GM21619 (cell line): ENCODE data around the gene CD58.
A peak's percentile ranks its signal among the peaks of the same experiment; 100 is the strongest.

Experiments
- ATAC-seq: cut with Tn5 transposase; IDR thresholded peaks from one replicate; pipeline ENCODE4 v1.9.1; 2021; ENCODE audit not compliant: unreplicated experiment

Gene CD58

DNA sequence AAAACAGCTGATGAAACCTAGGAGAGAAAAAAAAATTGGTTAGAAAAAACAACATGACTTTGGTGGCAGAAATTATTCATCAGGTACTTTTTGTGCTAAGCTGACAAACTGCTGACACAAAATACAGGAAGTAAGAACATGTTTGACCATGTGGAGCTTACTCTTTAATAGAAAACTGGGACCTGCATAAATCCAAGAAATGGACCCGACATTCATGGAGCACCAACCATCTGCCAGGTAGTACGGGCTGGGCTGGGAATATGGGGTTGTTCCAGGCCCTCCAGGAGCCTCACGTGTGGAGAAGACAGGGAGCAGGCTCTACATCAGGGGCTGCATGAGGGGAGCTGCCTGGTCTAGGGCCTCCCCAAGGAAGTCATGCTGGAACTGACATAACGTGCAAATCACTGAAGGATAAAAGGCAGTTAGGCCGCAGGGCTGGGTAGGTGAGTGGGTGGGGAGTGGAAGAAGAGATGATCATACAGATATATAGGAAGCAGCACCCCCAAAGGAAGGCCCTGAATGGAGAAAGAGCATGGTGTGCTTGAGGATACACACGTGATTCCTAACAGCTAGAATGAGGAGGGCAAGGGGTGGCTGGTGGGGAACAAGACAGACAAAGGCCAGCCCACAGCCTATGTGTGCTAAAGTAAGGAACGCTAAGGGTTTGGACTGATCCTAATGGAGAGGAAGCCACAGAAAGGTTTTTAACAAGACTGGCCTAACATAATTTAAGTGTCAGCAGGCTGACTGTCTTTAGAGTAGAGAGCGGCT, 26.1 kb downstream of the CD58 start:
- ATAC-seq = peak; percentile 47

DNA sequence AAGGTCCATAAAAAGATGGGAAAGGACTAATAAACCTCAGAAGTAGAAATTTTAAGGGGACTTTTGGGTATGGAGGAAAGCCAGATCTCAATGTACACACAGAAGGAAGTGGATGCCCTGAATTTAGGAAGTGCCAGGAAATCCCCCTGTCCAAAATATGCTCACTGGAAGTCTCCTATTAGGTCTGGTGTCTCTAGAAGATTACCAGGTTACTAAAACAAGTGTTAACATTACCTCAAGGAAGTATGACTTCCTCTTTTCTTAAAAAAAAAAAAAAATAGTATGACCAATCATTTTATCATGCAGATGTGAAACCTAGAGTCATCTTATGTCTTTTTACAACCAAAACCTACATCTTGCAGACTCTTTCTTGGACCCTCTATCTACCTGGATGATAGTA, 30.7 kb downstream of the CD58 start:
- peak; percentile 46 for ATAC-seq

DNA sequence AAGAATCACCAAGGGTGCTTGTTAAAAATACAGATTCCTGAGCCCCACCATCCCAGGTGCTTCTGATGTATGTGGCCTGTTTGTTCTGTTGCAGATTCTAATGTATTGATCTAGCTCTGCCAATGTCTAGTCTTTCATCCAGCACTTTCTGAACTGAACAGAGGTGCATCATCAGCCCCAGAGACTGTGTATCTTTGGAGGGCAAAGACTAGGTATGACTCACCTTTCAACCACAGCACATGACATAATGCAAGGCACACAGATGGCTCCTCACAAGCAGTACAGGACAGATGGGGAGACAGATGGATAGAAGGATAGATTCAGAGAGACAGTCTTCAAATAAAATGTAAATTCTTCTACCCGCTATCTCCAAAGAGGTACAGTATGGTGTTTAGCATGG, 32.3 kb downstream of the CD58 start:
- peak; percentile 71 for ATAC-seq

DNA sequence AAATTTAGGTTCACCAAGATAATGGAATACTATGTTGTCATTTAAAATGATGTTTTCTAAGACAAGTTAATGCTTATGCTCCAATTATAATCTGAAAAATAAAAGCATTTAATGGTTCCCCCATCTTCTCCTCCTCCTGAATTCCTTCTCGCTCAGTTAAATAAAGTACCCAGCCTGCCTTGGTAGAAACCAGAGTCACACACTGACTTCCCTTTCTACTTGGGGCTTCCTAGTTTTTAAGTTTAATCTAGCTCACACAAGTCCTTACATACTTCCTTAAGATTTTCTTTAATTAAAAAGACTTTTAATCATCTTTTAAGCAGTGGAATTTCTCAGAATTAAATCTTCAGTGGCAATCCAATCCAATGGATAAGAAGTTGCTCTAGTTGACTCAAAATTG, 32.9 kb downstream of the CD58 start:
- ATAC-seq = no peak

DNA sequence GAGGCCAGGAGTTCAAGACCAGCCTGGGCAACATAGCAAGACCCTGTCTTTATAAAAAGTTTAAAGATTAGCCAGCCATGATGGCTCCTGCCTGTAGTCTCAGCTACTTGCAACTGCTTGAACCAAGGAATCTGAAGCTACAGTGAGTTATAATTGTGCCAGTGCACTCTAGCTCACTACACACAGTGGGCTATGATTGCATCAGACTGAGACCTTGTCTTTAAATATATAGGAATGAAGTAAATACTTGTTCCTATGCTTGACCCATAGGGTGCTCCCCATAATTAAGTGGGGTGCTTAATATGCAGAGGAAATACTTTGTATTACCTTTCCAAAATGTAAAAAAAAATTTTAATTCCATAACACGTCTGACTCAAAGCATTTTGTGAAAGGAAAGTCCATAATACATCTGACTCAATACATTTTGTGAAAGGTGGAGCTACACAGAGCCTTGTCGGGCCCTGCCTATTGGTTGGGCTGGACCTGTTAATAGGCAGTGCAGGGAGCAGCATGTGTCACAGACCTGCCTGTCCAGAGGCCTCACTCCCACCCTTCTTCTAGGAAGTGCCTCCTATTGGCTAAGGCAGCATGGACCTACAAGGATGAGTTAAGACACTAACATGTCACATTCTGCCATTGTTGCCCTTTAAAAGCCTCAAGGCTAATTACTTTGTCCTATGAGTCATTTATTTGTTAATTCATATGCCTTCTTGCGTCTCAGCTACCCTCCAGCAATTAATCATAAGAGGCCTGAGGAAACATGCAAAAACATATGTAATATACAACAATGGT, 33.6 kb downstream of the CD58 start:
- no peak for ATAC-seq

GRCh38 chr1:116534014-116534739, 36.6 kb downstream of the CD58 start:
- ATAC-seq = no peak

DNA sequence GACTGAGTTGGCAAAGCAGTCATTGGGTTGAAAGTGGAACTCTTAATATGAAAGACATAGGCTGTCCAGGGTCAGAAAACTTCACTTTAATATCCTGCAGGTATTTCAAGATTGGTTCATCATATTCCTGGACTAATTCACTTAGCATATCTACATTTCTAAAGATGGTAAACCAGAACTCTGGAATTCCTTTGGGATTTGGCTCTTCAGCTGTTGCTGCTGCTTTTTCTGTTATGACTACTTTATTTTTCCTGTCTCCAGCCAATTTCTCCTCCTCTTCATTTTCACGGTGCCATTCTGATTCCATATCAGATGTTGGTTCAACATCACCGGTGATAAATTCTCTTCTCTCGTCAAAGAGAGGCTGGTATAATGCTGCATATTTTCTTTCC, 37.4 kb downstream of the CD58 start:
- no peak for ATAC-seq

DNA sequence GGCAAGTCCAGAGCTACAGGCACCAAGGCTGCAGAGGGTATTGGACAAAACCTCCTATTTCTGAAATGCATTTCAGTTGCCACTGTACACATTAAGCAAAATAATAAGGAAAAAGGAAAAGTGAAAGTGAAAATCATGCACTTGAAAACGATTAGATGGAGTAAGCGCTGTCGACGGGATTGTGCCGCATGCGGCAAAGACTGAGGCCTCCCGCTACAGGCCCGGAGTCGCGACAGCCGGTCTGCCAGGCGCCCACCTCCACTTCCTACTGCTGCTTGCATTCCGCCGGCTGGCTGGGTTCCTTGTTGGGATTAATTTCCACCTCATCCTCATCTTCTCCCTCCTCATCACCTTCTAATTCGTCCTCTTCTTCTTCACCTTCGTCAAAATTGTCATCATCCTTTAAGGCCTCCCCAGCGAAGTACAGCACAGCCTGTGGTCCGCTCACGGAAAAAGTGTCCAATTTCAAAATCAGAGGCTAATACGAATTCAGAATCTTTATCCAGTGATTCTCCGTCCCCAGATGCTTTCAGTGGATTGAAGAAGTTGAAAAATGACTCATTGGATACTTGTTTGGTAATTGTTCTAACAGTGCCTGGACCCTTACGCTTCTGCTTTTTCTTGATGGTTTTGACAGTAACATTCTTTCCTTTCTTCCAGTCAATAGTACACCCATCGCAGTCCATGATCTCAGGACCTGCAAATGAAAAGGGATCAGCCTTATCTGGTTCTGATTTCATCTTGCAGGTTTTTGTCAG, 38.0 kb downstream of the CD58 start:
- no peak for ATAC-seq

- ATAC-seq = no peak
Observed at GRCh38 chr1:116531917-116532316, 38.9 kb downstream of the CD58 start.

GRCh38 chr1:116529681-116530080, 41.1 kb downstream of the CD58 start:
- no peak for ATAC-seq

DNA sequence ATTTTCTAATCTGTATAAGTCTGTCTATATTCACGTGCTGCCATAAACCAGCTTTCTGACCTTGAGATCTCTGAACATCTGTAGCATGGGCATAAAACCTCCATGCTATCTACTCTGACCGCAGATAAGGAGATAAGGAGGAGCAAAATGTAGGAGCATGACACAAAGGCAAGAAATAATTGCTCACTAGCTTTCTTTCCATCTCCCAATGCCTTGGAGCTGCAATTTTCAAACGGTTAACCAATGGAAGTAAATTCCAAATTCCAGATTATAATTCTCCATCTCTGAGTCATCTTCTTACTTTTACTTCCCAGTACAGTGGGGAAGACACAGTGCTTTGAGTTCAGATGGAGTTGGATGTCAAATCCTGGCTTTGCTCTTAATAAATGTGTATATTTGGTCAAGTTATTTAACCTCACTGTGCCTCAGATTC, 41.6 kb downstream of the CD58 start:
- ATAC-seq = no peak

- ATAC-seq = no peak
Observed at GRCh38 chr1:116528329-116529083, 42.3 kb downstream of the CD58 start.

DNA sequence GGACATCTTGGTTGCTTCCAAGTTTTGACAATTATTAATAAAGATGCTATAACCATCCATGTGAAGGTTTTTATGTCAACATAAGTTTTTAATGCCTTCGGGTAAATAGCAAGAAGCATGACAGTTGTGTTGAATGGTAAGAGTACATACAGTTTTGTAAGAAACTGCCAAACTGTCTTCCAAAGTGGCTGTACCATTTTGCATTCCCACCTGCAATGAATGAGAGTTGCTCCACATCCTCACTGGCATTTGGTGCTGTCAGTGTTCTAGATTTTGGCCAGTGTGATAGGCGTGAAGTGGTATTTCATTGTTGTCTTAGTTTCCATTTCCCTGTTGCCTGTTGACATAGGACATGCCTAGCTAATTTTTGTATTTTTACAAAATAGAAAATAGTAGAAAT, 45.4 kb downstream of the CD58 start:
- no peak for ATAC-seq

DNA sequence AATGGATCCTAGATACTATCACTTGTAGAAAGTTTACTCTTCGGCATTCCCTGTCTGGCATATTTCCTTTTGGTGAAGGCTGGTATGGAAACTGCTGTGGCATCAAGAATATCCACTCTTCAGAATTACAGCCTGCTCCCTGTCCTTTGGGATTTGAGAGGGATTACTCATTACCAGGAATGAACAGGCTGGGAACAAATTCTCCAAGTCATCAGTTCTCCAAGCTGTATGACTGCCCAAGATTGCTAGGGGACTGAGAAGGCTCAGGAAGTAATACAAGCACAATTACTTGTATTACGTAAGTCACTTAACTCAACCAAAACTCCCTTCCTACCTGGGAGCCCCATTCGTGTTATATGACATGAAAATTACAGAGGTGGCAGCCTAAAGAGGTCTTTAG, 49.6 kb downstream of the CD58 start:
- no peak for ATAC-seq

DNA sequence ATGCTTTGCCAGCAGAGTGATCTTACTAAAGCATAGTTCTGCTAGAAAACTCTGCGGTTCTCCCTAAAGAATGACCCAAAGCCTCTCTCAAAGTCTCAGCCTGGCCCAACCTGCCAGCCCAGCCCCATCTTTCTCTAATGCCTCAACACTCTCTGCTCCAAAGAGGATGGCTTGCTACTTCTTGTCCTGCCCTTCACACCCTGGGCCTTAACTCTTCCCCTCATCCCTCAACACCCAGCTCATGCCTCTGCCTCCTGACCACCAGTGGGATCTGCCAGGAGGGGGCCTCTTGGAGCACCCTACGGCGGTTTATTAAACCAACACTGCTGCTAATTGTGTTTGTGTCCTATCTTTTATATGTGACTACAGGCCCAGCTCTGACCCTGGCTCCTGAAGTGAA, 52.4 kb downstream of the CD58 start:
- ATAC-seq = no peak

- ATAC-seq = no peak
Observed at GRCh38 chr1:116516631-116517030, 54.2 kb downstream of the CD58 start.

GRCh38 chr1:116515702-116516101, 55.1 kb downstream of the CD58 start:
- ATAC-seq = no peak

- peak; percentile 83 for ATAC-seq
Observed at GRCh38 chr1:116514708-116515525, 55.9 kb downstream of the CD58 start.

- ATAC-seq = no peak
Observed at GRCh38 chr1:116513956-116514355, 56.9 kb downstream of the CD58 start.
